Heart right ventricle (tissue), 16 donors: ENCODE data around the gene CLIC3. TPM values are rescaled to one million over a fixed set of nuclear protein-coding genes. Genes with fewer than 3 reads are reported as not detected.

Experiments
- ATAC-seq, 8 donors: fragments of 200-7000 bp; cut with Tn5 transposase; one replicate each; pipeline ENCODE4 v1.9.1; 2020; ENCODE audit warnings: mild to moderate bottlenecking in 8 of 8, moderate library complexity in 8 of 8, moderate number of reproducible peaks in 1 of 8
- DNase-seq, 2 donors: peaks; one replicate each; pipeline ENCODE4 v3.0.0-alpha.2; 2020
- H3K27ac ChIP-seq, 10 donors: fragments of 200-600 bp; sonication (generic) in 2 of 10; one replicate each; pipeline versions ENCODE4 v1.5.0 to v1.8.0; 2020 to 2022; ENCODE audit warnings: mild to moderate bottlenecking in 3 of 10
- H3K27me3 ChIP-seq, 7 donors: fragments of 200-600 bp; one replicate each; pipeline ENCODE4 v1.8.0; 2021 to 2022; ENCODE audit warnings: mild to moderate bottlenecking in 2 of 7
- H3K36me3 ChIP-seq, 9 donors: fragments of 200-600 bp; sonication (generic) in 1 of 9; one replicate each; pipeline versions ENCODE4 v1.5.0 to v1.8.0; 2020 to 2022; ENCODE audit warnings: mild to moderate bottlenecking in 2 of 9
- H3K4me1 ChIP-seq, 9 donors: fragments of 200-600 bp; sonication (generic) in 1 of 9; one replicate each; pipeline versions ENCODE4 v1.5.0 to v1.8.0; 2020 to 2022; ENCODE audit warnings: mild to moderate bottlenecking in 4 of 9
- H3K4me3 ChIP-seq, 10 donors: fragments of 200-600 bp; sonication (generic) in 2 of 10; one replicate each; pipeline versions ENCODE4 v1.5.0 to v1.8.0; 2020 to 2022; ENCODE audit warnings: mild to moderate bottlenecking in 7 of 10, moderate library complexity in 2 of 10
- H3K9me3 ChIP-seq, 11 donors: fragments of 200-600 bp in 10 of 11; sonication (generic) in 2 of 11; one replicate each; pipeline versions ENCODE4 v1.5.0 to v1.8.0; 2013 to 2022; ENCODE audit warnings: mild to moderate bottlenecking in 2 of 11, control low read depth in 1 of 11, moderate library complexity in 1 of 11
- CTCF ChIP-seq, 9 donors: fragments of 200-600 bp; sonication (generic) in 2 of 9; IDR thresholded peaks; one replicate each; pipeline versions ENCODE4 v1.5.0 to v1.8.0; 2021 to 2022; ENCODE audit warnings: antibody characterized with exemption in 9 of 9, mild to moderate bottlenecking in 5 of 9, moderate library complexity in 1 of 9
- WGBS, 2 donors: extraction: QIAGEN DNeasy Blood & Tissue Kit; methylation state at CpG; one replicate each; pipeline ENCODE4 v1.1.7; 2013; ENCODE audit warnings: inconsistent platforms in 1 of 2; 5-methylcytosine and 5-hydroxymethylcytosine counted together
- intact Hi-C, 10 donors: fragments of 100-400 bp; cut with DNase I; formaldehyde crosslinking; loops; one replicate each; pipeline versions ENCODE4 v1.11.1 to v1.14.2; 2022
- polyA plus RNA-seq, 2 donors: library from polyadenylated mRNA; stranded (reverse); fragments of 200-250 nt; gene quantifications; one replicate each; pipeline ENCODE4 v1.2.3, GENCODE V29; 2013
- total RNA-seq, 10 donors: library from RNA; stranded (reverse); fragmentation: NEBNext Ultra II Directional in 3 of 10; extraction: Animal tissue kit (Norgen Biotek cat#: 25700) in 3 of 10; gene quantifications; one replicate each; pipeline versions ENCODE4 v1.2.1 to v1.2.4, GENCODE V29; 2021 to 2023
- donor health status: Arrhythmogenic right ventricular cardiomyopathy.
- donor health status: ischemic (EF 13 %, LVEDD 7.1; RV severe dilation, severe dysfunction).
- donor health status: healthy with polysubstance abuse.
- donor health status: DM: no; HTN: yes; CAD: no.
- donor health status: DM: no; HTN: no; CAD: no.
- donor health status: ischemic (EF 25% LVEDD 6.9; RV normal size, moderate dysfunction).
- donor health status: ischemic (EF 25% LVEDD 5.7; RV mildly dilated, moderate dysfunction).
- donor health status: healthy.
- donor health status: DM: yes; HTN: yes; CAD: no.
- donor health status: Ischemic cardiomyopathy.
- donor health status: ischemic (EF 35%, LVEDD 5.7; RV mildly dilated, moderate dysfunction).
- donor health status: nonischemic (EF 11% LVEDD 7.7; RV severe dilation, severe dysfunction).
- donor health status: DM: yes; HTN: yes; CAD: no.
- donor health status: PGD.
- donor health status: ischemic (EF 29% LVEDD 5.4; RV normal size, mild dysfunction).
- donor health status: nonischemic (EF 23%, LVEDD 6.1; RV moderate dilation, normal function).

Gene CLIC3
- total and polyA plus RNA-seq, 12 donors = 0.46 to 21.4 (median 3.2) TPM

DNA sequence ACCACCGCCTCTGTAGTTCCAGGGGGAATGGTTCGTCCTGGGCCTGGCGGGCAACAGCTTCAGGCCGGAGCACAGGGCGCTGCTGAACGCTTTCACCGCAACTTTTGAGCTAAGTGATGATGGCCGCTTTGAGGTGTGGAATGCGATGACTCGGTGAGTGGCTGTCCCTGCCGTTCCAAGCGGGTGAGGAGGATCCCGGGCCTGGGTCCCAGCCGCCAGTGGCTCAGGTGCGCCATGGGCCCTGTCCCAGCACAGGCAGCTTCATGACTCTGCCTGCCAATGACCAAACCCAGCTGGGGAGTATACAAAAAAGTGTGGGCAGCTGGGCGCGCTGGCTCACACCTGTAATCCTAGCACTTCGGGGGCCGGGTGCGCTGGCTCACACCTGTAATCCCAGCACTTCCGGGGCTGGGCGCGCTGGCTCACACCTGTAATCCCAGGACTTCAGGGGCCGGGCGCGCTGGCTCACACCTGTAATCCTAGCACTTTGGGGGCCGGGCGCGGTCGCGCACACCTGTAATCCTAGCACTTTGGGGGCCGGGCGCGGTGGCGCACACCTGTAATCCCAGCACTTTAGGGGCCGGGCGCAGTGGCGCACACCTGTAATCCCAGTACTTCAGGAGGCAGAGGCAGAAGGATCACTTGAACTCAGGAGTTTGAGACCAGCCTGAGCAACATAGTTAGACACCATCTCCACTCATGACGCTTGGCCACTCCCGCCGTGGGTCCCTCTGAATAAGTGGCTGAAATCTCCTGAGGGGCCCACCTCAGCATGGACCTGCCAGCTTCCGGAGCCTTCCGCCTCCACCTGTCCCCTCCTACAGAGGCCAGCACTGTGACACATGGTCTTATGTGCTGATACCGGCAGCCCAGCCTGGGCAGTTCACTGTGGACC lies 43.2 kb downstream of the CLIC3 start:
- TF ChIP-seq CTCF (IDR thresholded peaks at IDR 0.05) = no peak
- Histone ChIP-seq H3K27ac (peak overlapping the region in 9 of 10 donors; percentile 5 to 97 (median 90)), H3K36me3 (no peaks in the 10 kb centered on the region), H3K4me1 (peaks cover 15 to 47% (median 21%) of the 10 kb centered on the region in 9 donors), H3K27me3 (no peaks in the 10 kb centered on the region), H3K4me3 (no peak overlapping the region), H3K9me3 (no peaks in the 10 kb centered on the region)
- WGBS, 2 donors = 79 to 84% methylated on average over 41 to 44 of the region's 44 CpGs
- no peak for ATAC-seq
- DNase-seq = peak in 1 of 2 donors; percentile 11
- intact Hi-C loops = no loop called here

DNA sequence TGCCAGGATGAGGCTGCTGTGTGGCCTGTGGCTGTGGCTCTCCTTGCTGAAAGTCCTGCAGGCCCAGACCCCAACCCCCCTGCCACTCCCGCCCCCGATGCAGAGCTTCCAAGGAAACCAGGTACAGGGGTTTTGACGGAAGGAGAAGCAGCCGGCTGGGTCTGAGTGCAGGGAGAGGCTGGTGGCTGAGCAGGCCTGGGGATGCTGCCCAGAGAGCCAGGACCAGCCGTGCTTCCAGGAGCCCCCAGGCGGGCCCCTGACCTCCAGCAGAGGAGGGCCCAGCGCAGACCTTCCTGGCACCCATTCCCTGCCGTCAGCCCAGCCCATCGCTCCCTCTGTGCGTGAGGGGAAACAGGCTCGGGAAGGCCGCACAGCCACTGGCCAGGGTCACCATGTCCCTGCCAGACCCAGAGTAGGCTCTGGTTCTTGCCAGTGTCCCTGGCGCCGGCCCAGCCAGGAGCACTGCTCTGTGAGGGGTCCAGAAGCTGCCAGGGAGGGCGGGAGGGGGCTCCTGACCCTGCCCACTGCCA lies 44.0 kb downstream of the CLIC3 start:
- Histone ChIP-seq H3K4me3 (no peak overlapping the region), H3K4me1 (peaks cover 19 to 55% (median 28%) of the 10 kb centered on the region in 9 donors), H3K9me3 (no peaks in the 10 kb centered on the region), H3K27me3 (no peaks in the 10 kb centered on the region), H3K36me3 (no peaks in the 10 kb centered on the region), H3K27ac (peak overlapping the region in 9 of 10 donors; percentile 5 to 97 (median 90))
- no peak for TF ChIP-seq CTCF (IDR thresholded peaks at IDR 0.05)
- WGBS, 2 donors = 50 to 58% methylated on average over 11 to 15 of the region's 15 CpGs
- intact Hi-C loops = no loop called here
- DNase-seq = peak in 1 of 2 donors; percentile 42
- peak in 2 of 8 donors; percentile 1 to 4 for ATAC-seq

GRCh38 chr9:136951541-136952320 lies 44.6 kb downstream of the CLIC3 start, which contains the start of gene LCN12:
Gene LCN12, plus strand, starts transcription at chr9:136952273. Its CDS starts 55 bp downstream, at chr9:136952328.
- intact Hi-C loops = loop anchor here in 2 of 10 donors (2.0 kb wide), 2 partner anchors 27 to 77 kb away; partner anchors contain the start of gene ABCA2 (in 1 of the 2)
- Histone ChIP-seq H3K27ac (peak within 1 kb of the TSS in 9 of 10 donors; percentile 44 to 97 (median 93)), H3K4me1 (peaks cover 19 to 61% (median 29%) of the 10 kb centered on the region in 9 donors)

More at GRCh38 chr9:136951541-136952320, 44.6 kb downstream of the CLIC3 start, which contains the start of gene LCN12:
- ATAC-seq (no peak), DNase-seq (peak in 1 of 2 donors; percentile 20)
- H3K27me3 ChIP-seq = no peaks in the 10 kb centered on the region
- no peaks in the 10 kb centered on the region for H3K9me3 ChIP-seq
- no peaks in the 10 kb centered on the region for H3K36me3 ChIP-seq
- no peak within 1 kb of the TSS for H3K4me3 ChIP-seq
- TF ChIP-seq CTCF (IDR thresholded peaks at IDR 0.05) = no peak
- WGBS, 2 donors = 77 to 80% methylated on average over 14 of the region's 14 CpGs
